CD4-positive, alpha-beta T cell treated with Interleukin-17A for 4 hours (primary cell): Measurements from ENCODE around the gene FOXP3.

Experiments
- DNase-seq: peaks from one replicate; pipeline ENCODE4 v3.0.0-alpha.2; 2020; ENCODE audit warnings: mixed read lengths

FOXP3 gene

GRCh38 chrX:49272421-49272820 lies 7.9 kb upstream of the FOXP3 start:
- peak; percentile 64 for DNase-seq

DNA sequence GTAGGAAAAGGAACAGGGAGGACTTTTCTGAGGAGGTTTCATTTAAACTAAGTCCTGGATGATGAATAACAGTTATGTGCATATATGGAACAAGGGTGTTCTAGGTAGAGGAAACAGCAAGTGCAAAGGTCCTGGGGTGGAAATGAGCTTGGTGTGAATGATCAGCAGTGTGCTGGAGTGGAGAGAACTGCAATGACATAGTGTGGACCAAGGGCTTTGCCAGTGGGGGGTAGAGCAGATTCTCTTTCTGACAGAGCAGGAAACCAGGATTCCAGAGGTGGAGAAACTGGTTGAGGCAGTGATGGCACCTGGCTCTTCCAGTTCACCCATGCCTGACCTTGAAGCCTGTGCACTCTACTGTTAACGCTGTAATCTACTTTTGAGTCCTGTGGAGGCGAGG lies 6.8 kb upstream of the FOXP3 start:
- DNase-seq = no peak

- no peak for DNase-seq
These were observed 5.9 kb upstream of the FOXP3 start for GRCh38 chrX:49270249-49270921.

- DNase-seq = no peak
These were observed 5.3 kb upstream of the FOXP3 start, which contains the start of gene PPP1R3F for GRCh38 chrX:49269767-49270248. PPP1R3F (plus strand) TSS chrX:49269793; CDS start chrX:49269870, 77 bp downstream.

DNA sequence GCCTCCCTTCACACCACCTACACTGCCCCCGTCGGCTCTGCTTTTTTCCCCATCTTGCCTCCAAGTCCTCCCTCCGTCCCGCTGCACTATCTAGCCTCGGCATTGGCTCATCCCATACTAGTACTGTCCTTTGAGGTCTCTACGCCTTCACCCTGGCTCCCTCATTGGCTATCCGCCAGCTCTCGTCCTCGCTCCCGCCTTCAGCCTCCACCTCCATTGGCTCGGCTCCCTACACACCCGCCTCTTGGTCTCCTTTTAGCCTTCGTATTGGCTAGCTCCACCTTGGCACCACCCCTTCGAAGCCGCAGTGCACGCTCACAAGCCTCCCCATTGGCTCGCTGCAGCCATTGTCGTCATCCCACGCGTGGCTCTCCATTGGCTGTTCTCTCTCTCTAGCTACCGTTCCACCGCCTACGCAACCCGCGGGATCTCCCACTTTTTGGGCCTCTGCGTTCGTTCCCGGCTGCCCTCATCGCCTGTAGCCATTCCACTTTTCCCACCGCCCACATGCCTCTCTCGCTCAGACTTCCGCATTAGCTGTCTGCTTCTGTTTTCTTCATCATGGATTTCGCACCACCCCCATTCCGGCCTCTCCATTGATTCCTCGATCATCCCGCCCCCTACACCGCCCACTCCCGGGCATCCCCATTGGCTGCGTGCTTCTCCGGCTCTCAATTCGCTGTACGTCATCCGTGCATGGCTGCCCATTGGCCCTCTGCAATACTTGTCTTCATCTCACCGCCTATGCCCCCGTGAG lies 4.7 kb upstream of the FOXP3 start:
- DNase-seq = peak; percentile 94

- no peak for DNase-seq
These were observed 4.1 kb upstream of the FOXP3 start for GRCh38 chrX:49268702-49269009.

- DNase-seq = no peak
These were observed 2.3 kb upstream of the FOXP3 start for GRCh38 chrX:49266523-49267445.

DNA sequence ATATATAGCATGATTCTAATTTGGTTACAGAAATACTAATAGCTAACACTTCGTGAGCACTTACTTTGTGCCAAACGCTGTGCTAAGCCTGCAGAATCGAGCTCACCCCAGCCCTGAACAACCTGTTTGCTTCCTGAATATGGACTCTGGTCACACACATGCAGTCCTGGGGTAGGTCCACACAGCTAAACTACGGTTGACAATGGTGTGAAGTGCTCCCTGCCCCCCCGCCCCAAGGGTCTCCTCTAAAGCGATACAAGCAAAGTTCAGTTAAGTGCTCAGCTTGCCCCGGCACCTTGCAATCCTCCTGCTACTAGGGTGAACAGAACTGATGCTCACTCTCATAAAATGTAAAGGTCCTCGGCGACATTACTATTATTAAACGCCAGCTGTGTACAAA lies 879 bp downstream of the FOXP3 start:
- DNase-seq = no peak

- no peak for DNase-seq
These were observed 1.9 kb downstream of the FOXP3 start for GRCh38 chrX:49262603-49263002.

GRCh38 chrX:49260221-49260985 lies 4.1 kb downstream of the FOXP3 start:
- DNase-seq = no peak

DNA sequence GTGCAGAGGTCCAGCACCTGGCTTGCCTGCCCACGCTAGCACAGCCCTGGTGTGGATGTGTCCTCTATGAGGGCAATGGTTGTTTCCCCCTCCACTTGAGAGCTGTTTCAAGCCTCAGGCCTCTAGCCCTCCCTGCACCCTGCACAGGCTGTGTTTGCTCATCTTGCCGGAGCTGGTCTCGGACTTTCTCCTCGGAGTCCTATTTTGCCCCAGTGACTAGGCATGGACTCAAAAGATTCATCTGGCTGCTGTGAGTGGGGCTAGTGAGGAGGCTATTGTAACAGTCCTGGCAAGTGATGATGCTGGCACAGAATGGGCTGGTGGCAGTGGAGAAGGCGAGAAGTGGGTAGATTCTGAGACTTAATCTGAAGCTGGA lies 5.8 kb downstream of the FOXP3 start:
- no peak for DNase-seq

DNA sequence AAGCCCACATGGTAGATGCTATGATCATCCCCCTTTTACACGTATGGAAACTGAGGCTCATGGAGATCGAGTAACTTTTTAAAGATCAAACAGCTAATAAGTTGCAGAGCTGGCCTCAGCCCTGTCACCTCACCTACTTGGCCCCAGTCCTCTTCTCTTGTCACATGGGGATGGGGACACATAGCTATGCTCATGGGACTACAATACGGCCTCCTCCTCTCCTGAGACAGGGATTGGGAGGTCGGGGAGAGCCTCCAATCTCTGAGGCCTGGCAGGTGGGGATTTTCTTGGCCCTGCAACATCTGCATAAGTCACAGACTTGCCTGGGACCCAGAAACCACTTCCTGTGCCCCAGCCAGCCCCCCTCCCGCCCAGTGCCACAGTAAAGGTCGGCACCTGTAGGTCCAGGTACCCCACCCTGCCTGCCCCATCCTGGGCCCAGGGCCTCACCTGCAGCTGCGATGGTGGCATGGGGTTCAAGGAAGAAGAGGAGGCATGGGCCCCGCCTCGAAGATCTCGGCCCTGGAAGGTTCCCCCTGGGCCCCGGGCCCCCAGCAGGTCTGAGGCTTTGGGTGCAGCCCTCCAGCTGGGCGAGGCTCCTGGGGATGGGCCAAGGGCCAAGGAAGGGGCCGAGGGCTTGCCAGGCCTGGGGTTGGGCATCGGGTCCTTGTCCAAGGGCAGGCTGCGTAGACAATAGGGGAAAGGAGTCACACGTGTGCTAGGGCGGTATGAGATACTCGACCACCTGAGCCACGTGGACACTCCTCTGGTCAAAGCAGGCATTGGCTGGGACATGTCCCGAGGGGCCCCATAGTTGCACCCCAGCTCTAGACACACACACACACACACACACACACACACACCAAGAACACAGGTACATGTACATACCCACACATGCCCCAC lies 6.4 kb downstream of the FOXP3 start:
- peak; percentile 61 for DNase-seq

DNA sequence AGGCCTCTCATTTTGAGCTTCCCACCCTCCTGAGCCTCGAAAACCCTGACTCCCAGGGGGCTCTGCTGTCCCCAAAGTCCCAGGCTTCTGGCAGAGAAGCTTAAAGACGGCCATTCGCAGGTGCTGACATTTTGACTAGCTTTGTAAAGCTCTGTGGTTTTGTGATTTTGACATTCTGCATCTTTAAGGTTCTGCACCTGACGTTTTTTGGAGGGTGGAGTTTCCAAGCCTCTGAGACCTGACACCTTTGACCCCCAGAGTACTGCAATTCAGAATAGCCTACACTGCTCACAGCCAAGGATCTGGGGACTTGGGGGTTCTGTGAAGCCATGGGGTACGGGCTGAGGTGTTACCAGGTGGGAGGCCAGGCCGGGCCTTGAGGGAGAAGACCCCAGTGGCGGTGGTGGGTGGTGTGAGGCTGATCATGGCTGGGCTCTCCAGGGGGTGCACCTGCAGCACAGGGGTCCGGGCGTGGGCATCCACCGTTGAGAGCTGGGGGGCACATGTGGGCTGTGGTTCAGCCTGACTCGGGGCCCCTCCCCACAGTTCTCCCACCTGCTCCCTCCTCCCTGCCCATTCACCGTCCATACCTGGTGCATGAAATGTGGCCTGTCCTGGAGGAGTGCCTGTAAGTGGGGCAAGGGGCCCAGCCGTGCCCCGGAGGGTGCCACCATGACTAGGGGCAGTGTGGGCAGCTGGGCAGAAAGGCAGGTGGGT lies 7.3 kb downstream of the FOXP3 start:
- no peak for DNase-seq

DNA sequence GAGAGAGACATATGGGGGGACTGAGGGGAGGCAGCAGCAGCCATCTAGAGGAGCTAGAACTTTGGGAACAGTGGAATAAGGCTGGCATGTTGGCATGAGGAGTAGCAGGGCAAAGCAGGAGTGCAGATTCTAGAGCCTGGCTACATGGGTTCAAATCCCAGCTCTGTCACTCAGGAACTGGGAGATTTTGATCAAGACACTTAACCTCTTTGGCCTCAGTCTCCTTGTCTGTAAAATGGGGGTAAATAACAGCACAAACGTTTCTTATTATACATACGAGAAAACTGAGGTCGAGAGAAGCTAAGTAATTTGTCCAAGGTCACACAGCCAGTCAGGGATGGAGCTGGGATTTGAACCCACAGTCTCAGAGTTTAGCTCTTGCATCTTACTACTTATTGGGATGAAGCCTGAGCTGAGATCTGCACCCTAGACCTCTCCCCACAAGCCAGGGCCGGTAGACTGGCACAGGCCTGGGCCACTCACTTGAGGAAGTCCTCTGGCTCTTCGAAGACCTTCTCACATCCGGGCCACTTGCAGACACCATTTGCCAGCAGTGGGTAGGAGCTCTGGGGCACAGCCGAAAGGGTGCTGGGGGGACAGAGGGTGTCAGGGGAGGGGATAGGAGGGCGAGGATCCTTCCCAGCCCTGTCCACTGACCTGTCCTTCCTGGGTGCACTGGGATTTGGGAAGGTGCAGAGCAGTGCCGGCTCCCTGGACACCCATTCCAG lies 8.1 kb downstream of the FOXP3 start:
- no peak for DNase-seq

DNA sequence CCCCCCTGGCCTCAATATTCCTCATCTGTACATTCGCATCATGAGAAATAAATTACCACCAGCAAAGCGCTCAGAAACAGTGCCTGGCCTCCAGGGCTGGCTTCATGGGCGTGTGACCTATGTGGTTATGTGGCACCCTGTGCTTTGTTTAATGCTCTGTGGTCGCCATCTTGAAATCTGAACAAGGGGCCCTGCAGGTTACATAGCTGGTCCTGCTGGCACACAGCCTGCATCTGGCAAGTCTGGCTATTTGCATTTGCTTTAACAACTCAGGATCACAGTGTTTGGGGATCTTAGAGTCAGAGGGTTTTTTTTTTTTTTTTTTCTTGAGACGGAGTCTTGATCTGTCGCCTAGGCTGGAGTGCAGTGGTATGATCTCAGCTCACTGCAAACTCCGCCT lies 9.9 kb downstream of the FOXP3 start:
- no peak for DNase-seq

- no peak for DNase-seq
These were observed 13.2 kb downstream of the FOXP3 start for GRCh38 chrX:49251325-49251724.

DNA sequence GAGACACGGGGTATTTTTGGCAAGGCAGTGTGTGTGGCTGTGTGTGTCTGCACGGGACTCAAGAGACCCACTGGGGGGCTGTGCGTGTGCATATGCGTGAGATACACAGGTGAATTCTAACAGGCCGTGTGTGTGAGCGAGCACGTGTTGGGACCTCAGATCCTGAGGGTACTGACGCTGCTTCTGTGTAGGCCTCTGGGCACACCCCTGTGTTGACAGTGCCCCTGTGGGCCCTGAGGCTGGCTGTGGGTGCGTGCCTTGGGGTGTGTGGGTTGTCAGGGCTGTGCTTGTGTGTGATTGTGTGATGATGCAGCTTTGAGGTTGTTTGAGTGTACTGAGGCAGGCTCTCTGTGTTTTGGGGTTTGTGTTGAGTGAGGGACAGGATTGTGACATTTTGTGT lies 13.9 kb downstream of the FOXP3 start:
- DNase-seq = no peak

DNA sequence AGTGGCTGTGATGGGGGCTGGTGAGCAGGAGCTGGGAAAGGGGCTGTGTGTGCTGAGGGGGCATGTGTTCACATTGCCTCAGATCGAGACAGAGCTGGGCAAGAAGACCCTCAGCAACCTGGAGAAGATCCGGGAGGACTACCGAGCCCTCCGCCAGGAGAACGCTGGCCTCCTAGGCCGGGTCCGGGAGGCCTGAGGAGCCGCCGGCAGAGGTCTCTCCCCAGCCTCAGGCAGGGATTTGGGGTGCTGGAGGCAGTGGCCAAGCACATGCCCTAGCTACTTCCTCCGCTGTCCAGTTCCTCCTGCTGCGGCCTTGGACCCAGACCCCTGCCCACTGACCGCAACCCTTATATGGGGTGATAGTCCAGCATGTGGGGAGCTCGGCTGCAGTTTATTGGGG lies 14.4 kb downstream of the FOXP3 start:
- no peak for DNase-seq

DNA sequence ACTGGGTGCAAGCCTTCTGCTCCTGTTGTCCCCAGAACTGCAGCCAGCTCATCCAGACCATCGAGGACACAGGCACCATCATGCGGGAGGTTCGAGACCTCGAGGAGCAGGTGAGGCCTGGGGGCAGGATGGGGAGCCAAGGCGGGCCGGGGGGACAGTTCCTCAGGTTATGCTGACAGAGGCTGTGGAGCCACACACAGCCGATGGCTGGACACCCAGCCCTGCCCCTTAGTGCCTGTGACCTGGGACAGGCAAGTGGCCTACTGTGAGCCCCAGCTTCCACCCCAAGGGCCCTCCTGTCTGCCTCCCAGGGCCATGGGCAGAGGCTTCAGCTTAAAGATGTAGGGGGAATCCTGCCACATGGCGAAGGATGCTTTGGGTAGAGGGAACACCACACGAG lies 14.9 kb downstream of the FOXP3 start:
- no peak for DNase-seq

DNA sequence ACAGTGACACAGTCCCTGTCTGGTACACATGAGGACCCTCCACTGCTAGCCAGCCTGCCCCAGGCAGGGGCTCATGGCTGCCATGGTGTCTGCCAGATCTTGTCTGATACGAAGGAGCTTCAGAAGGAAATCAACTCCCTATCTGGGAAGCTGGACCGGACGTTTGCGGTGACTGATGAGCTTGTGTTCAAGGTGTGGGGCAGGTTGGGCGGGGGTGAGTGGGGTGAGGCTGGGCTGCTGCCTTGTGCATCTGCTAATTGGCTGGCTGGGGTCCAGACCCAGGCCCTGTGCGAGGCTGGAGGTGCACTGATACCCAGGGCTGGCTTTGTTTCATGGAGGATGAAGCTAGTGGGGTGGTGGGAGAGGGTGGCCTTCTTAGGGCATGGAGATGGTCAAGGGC lies 15.4 kb downstream of the FOXP3 start:
- DNase-seq = no peak
